ENCODE results near the gene SLC39A12. TPM values are rescaled to one million over a fixed set of nuclear protein-coding genes. Genes with fewer than 3 reads are reported as not detected.

The SLC39A12 gene
- total RNA-seq, 2 experiments from 2014 or later, result not detected

DNA sequence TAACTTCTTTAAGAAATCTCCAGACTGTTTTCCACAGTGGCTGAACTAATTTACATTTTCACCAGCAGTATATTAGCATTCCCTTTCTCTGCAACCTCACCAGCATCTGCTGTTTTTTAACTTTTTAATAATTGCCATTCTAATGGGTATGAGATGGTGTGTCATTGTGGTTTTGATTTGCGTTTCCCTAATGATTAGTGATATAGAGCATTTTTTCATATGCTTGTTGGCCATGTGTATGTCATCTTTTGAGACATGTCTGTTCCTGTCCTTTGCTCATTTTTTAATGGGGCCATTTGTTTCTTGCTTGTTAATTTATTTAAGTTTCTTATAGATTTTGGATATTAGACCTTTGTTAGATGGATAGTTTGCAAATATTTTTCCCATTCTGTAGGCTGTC, 68.8 kb downstream of the SLC39A12 start:
- H3K9me3 Mint-ChIP-seq, result peaks cover 19% of the 10 kb centered on the region
- no peaks in the 10 kb centered on the region for H3K36me3 Mint-ChIP-seq (ENCODE audit: low read depth)
- H3K4me1 Mint-ChIP-seq (ENCODE audit: low read depth), result no peaks in the 10 kb centered on the region
- CTCF ChIA-PET, result no interaction called here
- intact Hi-C loops (cut with micrococcal nuclease), result no loop called here
- H3K27ac Mint-ChIP-seq, result no peak overlapping the region
- H3K27me3 Mint-ChIP-seq (ENCODE audit: low read depth), result no peaks in the 10 kb centered on the region
- DNase-seq, result no peak
- no peak overlapping the region for H3K4me3 Mint-ChIP-seq

DNA sequence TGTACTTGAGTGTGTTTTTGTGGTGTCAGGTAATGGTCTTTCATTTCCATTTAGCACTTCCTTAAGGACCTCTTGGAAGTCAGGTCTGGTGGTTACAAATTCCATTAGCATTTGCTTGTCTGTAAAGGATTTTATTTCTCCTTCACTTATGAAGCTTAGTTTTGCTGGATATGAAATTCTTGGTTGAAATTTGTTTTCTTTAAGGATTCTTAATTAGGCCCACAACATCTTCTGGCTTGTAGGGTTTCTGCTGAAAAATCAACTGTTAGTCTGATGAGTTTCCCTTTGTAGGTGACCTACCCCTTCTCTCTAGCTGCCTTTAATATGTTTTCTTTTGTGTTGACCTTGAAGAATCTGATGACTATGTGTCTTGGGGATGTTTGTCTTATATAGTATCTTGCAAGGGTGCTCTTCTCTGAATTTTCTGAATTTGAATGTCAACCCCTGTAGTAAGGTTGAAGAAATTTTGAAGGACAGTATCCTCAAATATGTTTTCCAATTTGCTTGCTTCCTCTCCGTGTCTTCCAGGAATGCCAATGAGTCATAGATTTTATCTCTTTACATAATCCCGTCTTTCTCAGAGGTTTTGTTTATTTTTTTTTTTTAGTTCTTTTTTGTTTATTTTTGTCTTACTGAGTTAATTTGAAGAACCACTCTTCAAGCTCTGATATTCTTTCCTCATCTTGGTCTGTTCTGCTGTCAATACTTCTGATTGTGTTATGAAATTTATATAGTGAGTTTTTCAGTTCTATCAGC, 70.2 kb downstream of the SLC39A12 start:
- Mint-ChIP-seq H3K27ac (no peak overlapping the region), H3K27me3 (ENCODE audit: low read depth) (no peaks in the 10 kb centered on the region), H3K36me3 (ENCODE audit: low read depth) (no peaks in the 10 kb centered on the region), H3K4me3 (no peak overlapping the region), H3K4me1 (ENCODE audit: low read depth) (no peaks in the 10 kb centered on the region), H3K9me3 (peaks cover 19% of the 10 kb centered on the region)
- CTCF ChIA-PET, result no interaction called here
- DNase-seq, result no peak
- intact Hi-C loops (cut with micrococcal nuclease), result no loop called here

DNA sequence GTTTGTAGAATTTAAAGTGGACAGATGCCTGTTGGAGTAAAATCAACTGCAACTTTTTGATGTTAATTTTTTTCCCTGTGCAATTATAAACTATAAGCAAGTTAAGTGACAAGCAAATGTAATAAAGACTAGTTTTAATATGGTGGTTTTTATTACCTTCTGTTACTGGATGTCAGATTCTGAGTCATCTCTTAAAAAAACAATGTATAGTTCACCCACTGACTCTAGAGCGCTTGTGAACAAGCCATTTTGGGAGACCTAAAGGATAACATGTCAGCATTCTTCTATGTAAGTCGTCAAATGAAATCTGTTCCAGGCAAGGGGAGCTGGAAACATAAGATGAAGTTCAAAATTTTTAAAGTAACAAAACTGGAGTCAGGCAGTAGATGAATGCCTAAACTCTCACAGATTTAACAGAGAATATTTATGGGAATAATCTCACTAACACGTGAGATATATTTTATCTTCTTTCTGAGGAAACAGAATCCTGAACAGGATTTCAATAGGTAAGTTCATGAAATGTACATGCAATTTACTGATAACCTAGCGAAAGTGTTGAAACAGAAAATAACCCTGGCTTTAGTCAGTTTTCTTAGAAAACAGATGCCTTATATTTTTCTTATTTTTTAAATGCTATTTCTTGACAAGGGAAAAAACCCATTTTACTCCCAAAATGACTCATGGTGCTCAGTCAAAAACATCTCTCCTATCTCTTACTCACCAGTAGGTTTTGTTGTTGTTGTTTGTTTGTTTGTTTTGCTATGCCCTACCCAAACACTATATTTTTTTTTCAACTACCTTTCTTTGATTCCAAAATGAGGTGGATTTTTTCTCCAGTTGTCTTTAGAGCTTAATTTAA, 91.7 kb downstream of the SLC39A12 start:
- CTCF ChIA-PET, result no interaction called here

DNA sequence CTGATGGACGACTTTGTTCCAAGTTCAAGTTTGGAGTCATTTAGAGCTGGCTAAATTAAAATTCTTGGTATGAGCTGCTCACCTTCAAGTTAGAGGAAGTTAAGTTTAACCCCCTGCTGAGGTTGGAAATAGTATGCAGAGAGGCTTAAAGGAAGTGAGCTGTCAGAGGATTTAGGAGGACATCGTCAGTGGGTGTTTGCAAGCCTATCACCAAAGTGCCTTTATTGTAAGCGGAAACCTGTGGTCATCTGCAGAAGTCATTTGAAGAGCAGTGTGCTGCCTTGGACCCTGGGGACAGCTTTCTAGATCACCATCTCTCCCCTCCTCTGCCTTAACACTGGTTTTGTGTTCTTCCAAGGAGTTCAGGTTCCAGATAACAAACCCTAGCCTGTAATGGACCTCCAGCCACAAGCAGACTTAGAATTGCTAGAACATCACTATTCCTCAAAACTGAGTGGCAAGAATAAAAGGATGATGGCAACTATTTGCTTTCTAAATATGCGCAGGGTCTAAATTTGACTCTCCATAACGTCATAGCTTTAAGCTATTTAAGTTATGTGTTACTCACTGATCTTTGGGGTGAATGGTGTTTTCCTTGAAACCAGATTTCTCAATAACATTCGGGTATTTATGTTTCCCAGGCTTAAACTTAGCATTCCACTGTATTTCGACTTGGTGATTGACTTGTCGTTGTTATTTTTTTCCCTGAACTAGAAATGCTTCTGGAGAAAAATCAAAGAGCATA, 93.4 kb downstream of the SLC39A12 start:
- Mint-ChIP-seq H3K36me3 (ENCODE audit: low read depth) (no peaks in the 10 kb centered on the region), H3K4me3 (no peak overlapping the region), H3K27me3 (ENCODE audit: low read depth) (no peaks in the 10 kb centered on the region), H3K9me3 (no peaks in the 10 kb centered on the region), H3K27ac (no peak overlapping the region), H3K4me1 (ENCODE audit: low read depth) (no peaks in the 10 kb centered on the region)
- CTCF ChIA-PET, result no interaction called here
- DNase-seq, result no peak
- intact Hi-C loops (cut with micrococcal nuclease), result no loop called here

More for the DNA sequence above, 91.7 kb downstream of the SLC39A12 start:
- intact Hi-C loops (cut with micrococcal nuclease), result no loop called here
- no peaks in the 10 kb centered on the region for H3K4me1 Mint-ChIP-seq (ENCODE audit: low read depth)
- H3K36me3 Mint-ChIP-seq (ENCODE audit: low read depth), result no peaks in the 10 kb centered on the region
- no peak overlapping the region for H3K27ac Mint-ChIP-seq
- H3K4me3 Mint-ChIP-seq, result no peak overlapping the region
- H3K9me3 Mint-ChIP-seq, result no peaks in the 10 kb centered on the region
- H3K27me3 Mint-ChIP-seq (ENCODE audit: low read depth), result no peaks in the 10 kb centered on the region
- DNase-seq, result no peak

DNA sequence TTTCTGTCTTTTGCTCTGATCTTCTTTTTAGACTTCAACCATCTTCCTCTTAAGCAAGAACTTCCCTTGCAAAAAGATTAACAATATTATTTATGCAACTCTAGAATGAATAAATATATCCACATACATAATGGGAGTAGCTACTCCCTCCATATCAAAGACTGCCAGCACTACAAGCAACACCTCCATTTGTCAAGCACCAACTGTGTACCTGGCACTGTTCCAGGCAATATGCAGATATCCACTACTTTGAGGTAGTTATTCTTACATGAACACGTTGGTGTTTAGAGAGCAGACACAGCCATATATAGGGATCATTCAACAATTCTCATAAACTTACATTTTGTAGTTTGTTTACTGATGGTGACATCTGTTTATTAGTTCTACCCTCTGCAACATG, 104.9 kb downstream of the SLC39A12 start:
- H3K27me3 Mint-ChIP-seq (ENCODE audit: low read depth), result no peaks in the 10 kb centered on the region
- H3K9me3 Mint-ChIP-seq, result peaks cover 5% of the 10 kb centered on the region
- intact Hi-C loops (cut with micrococcal nuclease), result no loop called here
- DNase-seq, result no peak
- no peak overlapping the region for H3K4me3 Mint-ChIP-seq
- CTCF ChIA-PET, result no interaction called here
- no peaks in the 10 kb centered on the region for H3K36me3 Mint-ChIP-seq (ENCODE audit: low read depth)
- H3K27ac Mint-ChIP-seq, result no peak overlapping the region
- H3K4me1 Mint-ChIP-seq (ENCODE audit: low read depth), result no peaks in the 10 kb centered on the region

DNA sequence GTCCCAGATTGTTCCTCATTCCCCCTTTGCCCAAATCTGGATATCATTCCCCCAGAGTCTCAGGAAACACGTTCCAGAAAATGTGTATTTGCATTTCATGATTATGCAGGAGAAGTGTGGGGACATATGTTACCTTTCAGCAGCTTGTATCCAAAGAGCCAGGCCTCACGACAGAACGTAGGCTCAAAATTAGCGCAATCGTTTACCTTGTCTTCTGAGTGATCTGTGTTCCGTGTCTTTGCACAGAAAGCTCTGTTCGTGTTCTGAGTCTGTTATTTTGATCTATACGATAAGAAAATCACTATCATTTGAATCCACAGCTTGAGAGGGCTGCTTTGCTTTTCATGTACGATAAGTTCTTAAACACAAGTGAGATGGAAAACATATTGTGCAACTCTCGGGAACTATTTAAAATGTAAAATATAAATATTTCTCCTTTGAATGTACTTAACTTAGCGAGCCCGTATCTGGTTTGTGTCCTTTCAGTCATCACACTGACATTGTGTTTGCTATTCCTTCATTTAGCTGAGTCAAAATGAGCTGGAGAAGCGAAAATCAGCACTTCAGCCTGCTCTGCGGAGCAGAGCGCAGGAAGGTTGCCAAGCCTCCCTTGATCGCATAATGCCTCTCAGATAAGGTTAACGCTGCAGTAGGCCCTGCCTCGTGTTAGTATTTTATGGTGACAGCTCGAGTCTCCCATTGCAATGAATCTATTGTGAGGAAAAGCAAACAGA, 108.3 kb downstream of the SLC39A12 start:
- Mint-ChIP-seq H3K27ac (no peak overlapping the region), H3K27me3 (ENCODE audit: low read depth) (no peaks in the 10 kb centered on the region), H3K9me3 (peaks cover 5% of the 10 kb centered on the region), H3K36me3 (ENCODE audit: low read depth) (no peaks in the 10 kb centered on the region), H3K4me1 (ENCODE audit: low read depth) (no peaks in the 10 kb centered on the region), H3K4me3 (no peak overlapping the region)
- CTCF ChIA-PET, result no interaction called here
- DNase-seq, result no peak
- intact Hi-C loops (cut with micrococcal nuclease), result no loop called here

DNA sequence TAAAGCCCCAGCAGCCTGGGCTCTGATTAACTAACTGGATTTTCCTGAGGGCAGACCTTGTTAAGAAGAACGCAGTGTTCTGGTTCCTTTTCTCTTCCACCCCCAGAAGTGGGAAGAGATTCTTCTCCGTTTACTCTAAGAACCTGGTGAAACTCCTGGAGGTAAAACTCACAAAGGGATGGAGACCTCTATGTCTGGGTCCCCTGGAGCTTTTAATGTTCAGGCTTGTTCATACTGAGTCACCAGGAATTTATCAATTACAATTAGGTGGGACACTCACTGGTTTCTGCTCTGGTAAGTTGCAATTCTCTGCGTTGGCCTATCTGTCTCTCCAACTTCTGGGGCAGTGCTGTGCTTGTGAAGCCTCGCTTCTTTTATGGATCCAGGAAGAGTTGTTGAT, 115.2 kb downstream of the SLC39A12 start:
- intact Hi-C loops (cut with micrococcal nuclease), result no loop called here
- CTCF ChIA-PET, result interaction anchor here (0.5 kb wide), 1 partner anchor 1730 kb away, joined by 3 read pairs; no protein-coding TSS in a partner anchor

DNA sequence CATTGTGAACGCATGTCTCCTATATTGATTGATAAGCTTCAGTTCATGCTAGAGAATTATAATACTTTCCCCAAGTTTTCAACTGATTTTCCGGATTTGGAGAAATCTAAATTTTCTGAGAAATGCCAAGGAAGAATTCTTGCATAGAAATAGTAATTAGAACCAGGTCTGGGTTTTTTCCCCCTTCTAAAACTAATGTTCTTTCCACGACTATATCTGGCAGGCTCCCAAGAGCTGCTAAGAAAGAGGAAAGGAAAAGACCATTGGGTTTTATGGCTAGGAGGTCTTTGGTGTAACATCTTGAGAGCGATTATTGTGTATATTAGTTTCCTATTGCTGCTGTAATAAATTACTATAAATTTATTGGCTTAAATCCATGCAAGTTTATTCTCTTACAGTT, 116.7 kb downstream of the SLC39A12 start:
- intact Hi-C loops (cut with micrococcal nuclease), result no loop called here
- CTCF ChIA-PET, result no interaction called here
- Mint-ChIP-seq H3K27ac (no peak overlapping the region), H3K4me1 (ENCODE audit: low read depth) (no peaks in the 10 kb centered on the region), H3K27me3 (ENCODE audit: low read depth) (peaks cover 5% of the 10 kb centered on the region), H3K4me3 (no peak overlapping the region), H3K36me3 (ENCODE audit: low read depth) (no peaks in the 10 kb centered on the region), H3K9me3 (peaks cover 2% of the 10 kb centered on the region)
- DNase-seq, result no peak

More for the DNA sequence above, 115.2 kb downstream of the SLC39A12 start:
- Mint-ChIP-seq H3K36me3 (ENCODE audit: low read depth) (no peaks in the 10 kb centered on the region), H3K27me3 (ENCODE audit: low read depth) (peaks cover 5% of the 10 kb centered on the region), H3K4me3 (no peak overlapping the region), H3K4me1 (ENCODE audit: low read depth) (no peaks in the 10 kb centered on the region), H3K27ac (no peak overlapping the region), H3K9me3 (peaks cover 2% of the 10 kb centered on the region)
- no peak for DNase-seq

DNA sequence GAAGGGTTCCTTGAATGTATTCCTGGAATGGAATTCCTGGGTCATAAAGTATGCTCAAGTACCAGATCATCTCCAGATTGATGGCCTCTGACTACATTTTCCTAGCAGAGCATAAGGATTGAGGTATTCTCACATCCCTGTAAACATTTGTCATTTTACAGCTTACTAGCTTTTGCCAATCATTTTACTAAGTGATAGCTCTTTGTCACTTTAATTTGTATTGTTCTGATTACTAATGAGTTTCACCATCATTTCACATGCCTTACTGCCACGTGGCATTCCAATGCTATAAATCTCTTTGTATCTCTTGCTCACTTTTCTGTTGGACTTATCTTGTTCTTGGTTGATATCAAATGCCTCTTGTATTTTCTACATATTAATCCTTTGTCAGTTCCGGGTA, 119.9 kb downstream of the SLC39A12 start:
- DNase-seq, result no peak
- Mint-ChIP-seq H3K27ac (no peak overlapping the region), H3K4me1 (ENCODE audit: low read depth) (no peaks in the 10 kb centered on the region), H3K4me3 (no peak overlapping the region), H3K9me3 (no peaks in the 10 kb centered on the region), H3K36me3 (ENCODE audit: low read depth) (no peaks in the 10 kb centered on the region), H3K27me3 (ENCODE audit: low read depth) (peaks cover 5% of the 10 kb centered on the region)
- intact Hi-C loops (cut with micrococcal nuclease), result no loop called here
- CTCF ChIA-PET, result interaction anchor here (0.7 kb wide), 1 partner anchor 34 kb away, joined by 3 read pairs; no protein-coding TSS in a partner anchor

DNA sequence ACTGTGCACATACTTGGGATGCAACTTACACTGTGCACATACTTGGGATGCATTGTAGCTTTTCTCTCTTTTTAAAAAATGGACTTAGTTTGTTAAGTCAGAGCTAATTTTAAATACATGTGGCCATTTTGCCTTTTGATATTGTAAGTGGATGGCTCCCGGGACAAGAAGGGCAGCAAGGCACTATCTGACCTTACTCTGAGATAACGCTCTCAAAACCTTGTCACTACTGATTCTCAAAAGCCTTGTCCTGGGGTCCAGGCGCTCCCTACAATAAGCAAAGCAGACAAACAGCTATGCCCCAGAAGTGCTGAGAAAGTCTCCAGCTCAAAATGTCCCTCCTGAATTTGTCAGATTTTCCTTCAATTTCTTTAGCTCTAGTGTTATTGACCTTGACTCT, 121.6 kb downstream of the SLC39A12 start:
- CTCF ChIA-PET, result interaction anchor here (0.6 to 0.7 kb wide), 2 partner anchors 65 to 893 kb away, joined by 3 to 4 read pairs; no protein-coding TSS in a partner anchor
- H3K36me3 Mint-ChIP-seq (ENCODE audit: low read depth), result no peaks in the 10 kb centered on the region
- intact Hi-C loops (cut with micrococcal nuclease), result no loop called here
- H3K27me3 Mint-ChIP-seq (ENCODE audit: low read depth), result peaks cover 5% of the 10 kb centered on the region
- H3K9me3 Mint-ChIP-seq, result no peaks in the 10 kb centered on the region
- H3K4me3 Mint-ChIP-seq, result no peak overlapping the region
- no peaks in the 10 kb centered on the region for H3K4me1 Mint-ChIP-seq (ENCODE audit: low read depth)
- no peak overlapping the region for H3K27ac Mint-ChIP-seq
- no peak for DNase-seq

DNA sequence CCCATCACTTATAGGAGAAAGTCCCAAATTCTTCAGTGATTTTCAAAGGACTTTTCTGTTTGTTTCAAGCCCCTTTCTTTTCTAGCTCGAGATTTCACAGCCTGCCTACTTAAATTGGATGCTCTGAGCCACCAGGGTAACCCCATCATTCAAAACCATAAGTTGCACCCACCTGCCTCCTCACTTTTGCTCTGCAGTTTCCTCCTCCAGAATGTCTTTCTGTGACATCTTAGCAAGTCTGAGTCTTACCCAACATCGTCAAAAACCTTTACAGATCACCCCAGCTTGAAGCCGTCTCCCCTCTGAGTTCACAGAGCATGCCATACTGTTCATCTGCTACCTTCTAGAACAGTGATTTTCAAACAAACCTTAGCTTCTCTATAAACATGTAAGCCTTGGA, 124.2 kb downstream of the SLC39A12 start:
- CTCF ChIA-PET, result no interaction called here
- no peaks in the 10 kb centered on the region for H3K4me1 Mint-ChIP-seq (ENCODE audit: low read depth)
- H3K4me3 Mint-ChIP-seq, result no peak overlapping the region
- H3K36me3 Mint-ChIP-seq (ENCODE audit: low read depth), result no peaks in the 10 kb centered on the region
- H3K27me3 Mint-ChIP-seq (ENCODE audit: low read depth), result no peaks in the 10 kb centered on the region
- intact Hi-C loops (cut with micrococcal nuclease), result no loop called here
- DNase-seq, result no peak
- no peaks in the 10 kb centered on the region for H3K9me3 Mint-ChIP-seq
- H3K27ac Mint-ChIP-seq, result no peak overlapping the region

All from activated naive CD4-positive, alpha-beta T cell treated with anti-CD3 and anti-CD28 coated beads for 36 hours (primary cell).